KMS-11 (cell line): ENCODE measurements around the gene KRTAP5-3.
"Not testable (repeated sequence)": the region's sequence is repeated elsewhere in the genome, so short reads cannot be mapped to it uniquely, and the experiment has no call there.

ENCODE experiments used
- H2AFZ ChIP-seq: fragments of 200-600 bp; sonication (generic); 2 replicates; pipeline ENCODE4 v1.6.1; 2016; ENCODE audit warnings: antibody characterized with exemption, mixed run types, low read depth
- H3K27ac ChIP-seq: fragments of 200-600 bp; sonication (generic); 2 replicates; pipeline ENCODE4 v1.6.1; 2016; ENCODE audit warnings: mild to moderate bottlenecking, mixed run types
- H3K27me3 ChIP-seq: fragments of 200-600 bp; sonication (generic); 2 replicates; pipeline ENCODE4 v1.6.1; 2017; ENCODE audit warnings: mild to moderate bottlenecking, low read depth, mixed run types, moderate library complexity; ENCODE audit not compliant: insufficient read depth
- H3K36me3 ChIP-seq: fragments of 200-600 bp; sonication (generic); 2 replicates; pipeline ENCODE4 v1.6.1; 2017; ENCODE audit warnings: mild to moderate bottlenecking, mixed run types; ENCODE audit not compliant: insufficient read depth
- H3K4me1 ChIP-seq: fragments of 200-600 bp; sonication (generic); 2 replicates; pipeline ENCODE4 v1.6.1; 2016; ENCODE audit warnings: mild to moderate bottlenecking, low read depth, mixed run types; ENCODE audit not compliant: poor library complexity, severe bottlenecking
- H3K4me2 ChIP-seq: fragments of 200-600 bp; sonication (generic); 2 replicates; pipeline ENCODE4 v1.7.0; 2016; ENCODE audit warnings: mild to moderate bottlenecking, mixed run types
- H3K4me3 ChIP-seq: fragments of 200-600 bp; sonication (generic); IDR thresholded peaks from 2 replicates; pipeline ENCODE4 v1.6.1; 2017; ENCODE audit warnings: low read depth, low read length, mixed read lengths; ENCODE audit not compliant: insufficient read depth
- H3K79me2 ChIP-seq: fragments of 200-600 bp; sonication (generic); 2 replicates; pipeline ENCODE4 v1.6.1; 2016; ENCODE audit warnings: low read depth, mixed run types; ENCODE audit not compliant: insufficient read depth
- H3K9ac ChIP-seq: fragments of 200-600 bp; sonication (generic); 2 replicates; pipeline ENCODE4 v1.6.1; 2016; ENCODE audit warnings: mild to moderate bottlenecking, mixed run types
- H4K20me1 ChIP-seq: fragments of 200-600 bp; sonication (generic); 2 replicates; pipeline ENCODE4 v1.6.1; 2016; ENCODE audit warnings: mild to moderate bottlenecking, mixed run types; ENCODE audit not compliant: insufficient read depth
- TF ChIP-seq, protein P1 (sequence below): fragments of 200-600 bp; sonication (generic); conservative IDR thresholded peaks from 2 replicates; pipeline ENCODE4 v1.6.1; 2017; ENCODE audit warnings: low read depth, mild to moderate bottlenecking, antibody characterized with exemption, low read length, moderate library complexity, mixed read lengths

KRTAP5-3 gene

DNA sequence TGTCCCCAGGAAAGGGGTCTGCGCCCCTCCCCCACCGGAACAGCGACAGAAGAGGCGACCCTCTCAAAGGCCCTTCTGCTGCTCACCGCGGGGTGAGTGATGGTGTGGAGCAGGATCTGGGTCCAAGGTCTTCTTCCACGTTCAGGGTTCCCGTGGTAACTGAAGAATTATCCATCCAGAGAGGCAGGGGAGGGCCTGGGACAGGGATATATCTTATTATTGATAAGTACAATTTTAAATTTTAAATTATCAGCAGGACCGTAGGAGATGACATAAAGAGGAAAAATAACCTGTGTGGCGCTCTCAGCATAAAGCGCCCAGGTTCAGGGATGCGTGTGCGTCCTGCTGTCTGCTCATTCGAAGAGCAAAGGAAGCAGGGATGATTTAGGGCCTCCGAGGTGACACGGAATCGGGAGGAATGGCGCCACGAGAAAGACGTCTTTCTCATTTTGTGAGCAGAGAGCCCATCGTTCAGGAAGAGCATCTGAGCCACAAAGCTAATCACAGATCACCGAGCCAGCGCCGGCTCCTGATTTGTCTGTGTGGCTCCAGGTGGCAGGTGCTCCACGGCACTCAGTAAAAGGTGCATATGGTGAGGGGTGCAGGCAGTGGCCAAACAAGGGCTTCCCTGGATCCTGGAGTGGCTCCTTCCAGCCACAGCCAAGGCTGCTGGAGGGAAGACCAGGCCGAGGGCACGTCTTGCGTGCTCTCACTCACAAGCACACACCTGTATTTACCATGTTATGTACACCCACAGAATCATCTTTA lies 40.6 kb upstream of the KRTAP5-3 start:
- peaks cover 90% of the 10 kb centered on the region for H3K27me3 ChIP-seq
- TF ChIP-seq, protein P1, sequence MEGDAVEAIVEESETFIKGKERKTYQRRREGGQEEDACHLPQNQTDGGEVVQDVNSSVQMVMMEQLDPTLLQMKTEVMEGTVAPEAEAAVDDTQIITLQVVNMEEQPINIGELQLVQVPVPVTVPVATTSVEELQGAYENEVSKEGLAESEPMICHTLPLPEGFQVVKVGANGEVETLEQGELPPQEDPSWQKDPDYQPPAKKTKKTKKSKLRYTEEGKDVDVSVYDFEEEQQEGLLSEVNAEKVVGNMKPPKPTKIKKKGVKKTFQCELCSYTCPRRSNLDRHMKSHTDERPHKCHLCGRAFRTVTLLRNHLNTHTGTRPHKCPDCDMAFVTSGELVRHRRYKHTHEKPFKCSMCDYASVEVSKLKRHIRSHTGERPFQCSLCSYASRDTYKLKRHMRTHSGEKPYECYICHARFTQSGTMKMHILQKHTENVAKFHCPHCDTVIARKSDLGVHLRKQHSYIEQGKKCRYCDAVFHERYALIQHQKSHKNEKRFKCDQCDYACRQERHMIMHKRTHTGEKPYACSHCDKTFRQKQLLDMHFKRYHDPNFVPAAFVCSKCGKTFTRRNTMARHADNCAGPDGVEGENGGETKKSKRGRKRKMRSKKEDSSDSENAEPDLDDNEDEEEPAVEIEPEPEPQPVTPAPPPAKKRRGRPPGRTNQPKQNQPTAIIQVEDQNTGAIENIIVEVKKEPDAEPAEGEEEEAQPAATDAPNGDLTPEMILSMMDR: no peak
- H3K36me3 ChIP-seq: no peaks in the 10 kb centered on the region
- H2AFZ ChIP-seq: no peak overlapping the region
- H3K27ac ChIP-seq: no peak overlapping the region
- H3K9ac ChIP-seq: no peak overlapping the region
- H3K4me3 ChIP-seq: no peak overlapping the region
- H3K4me1 ChIP-seq: no peaks in the 10 kb centered on the region
- H3K4me2 ChIP-seq: no peak overlapping the region
- H4K20me1 ChIP-seq: no peaks in the 10 kb centered on the region
- H3K79me2 ChIP-seq: no peaks in the 10 kb centered on the region

DNA sequence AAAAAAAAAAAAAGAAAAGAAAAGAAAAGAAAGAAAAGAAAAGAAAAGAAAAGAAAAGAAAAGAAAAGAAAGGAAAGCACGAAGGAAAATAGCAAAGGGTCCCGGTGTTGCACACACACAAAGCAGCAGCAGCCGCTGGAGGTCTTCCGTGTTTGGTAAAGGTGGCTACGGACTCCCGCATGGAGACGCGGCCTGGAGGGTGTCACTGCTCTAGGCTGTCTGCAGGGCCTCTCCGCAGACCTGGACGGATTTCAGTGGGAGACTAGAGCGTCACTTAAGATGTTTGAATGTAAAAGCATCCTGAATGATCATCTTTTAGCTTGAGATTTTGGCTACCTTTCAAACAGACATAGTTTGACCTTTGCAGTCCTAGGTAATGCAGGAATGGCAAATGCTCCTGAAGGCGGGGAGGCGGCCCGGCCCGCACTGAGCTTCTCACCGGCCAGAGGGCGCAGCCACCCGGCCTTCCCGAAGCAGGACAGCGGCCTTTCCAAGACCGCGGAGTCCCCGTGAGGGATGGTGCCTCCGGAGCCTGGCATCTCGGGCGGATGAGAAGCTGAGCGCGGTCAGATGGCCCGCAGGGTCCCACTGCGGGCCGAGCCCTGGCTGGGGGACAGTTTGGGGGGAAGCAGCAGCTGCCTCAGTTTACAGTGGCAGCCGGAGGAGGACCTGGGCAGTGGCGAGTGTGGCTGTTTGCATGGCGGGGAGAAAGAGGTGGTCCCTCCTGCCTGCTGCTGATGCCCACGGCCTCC lies 39.8 kb upstream of the KRTAP5-3 start:
- H2AFZ ChIP-seq: no peak overlapping the region
- no peak overlapping the region for H3K4me3 ChIP-seq
- H4K20me1 ChIP-seq: no peaks in the 10 kb centered on the region
- TF ChIP-seq, protein P1: no peak
- no peak overlapping the region for H3K27ac ChIP-seq
- H3K4me1 ChIP-seq: no peaks in the 10 kb centered on the region
- H3K79me2 ChIP-seq: no peaks in the 10 kb centered on the region
- peaks cover 88% of the 10 kb centered on the region for H3K27me3 ChIP-seq
- no peak overlapping the region for H3K4me2 ChIP-seq
- no peaks in the 10 kb centered on the region for H3K36me3 ChIP-seq
- H3K9ac ChIP-seq: no peak overlapping the region

DNA sequence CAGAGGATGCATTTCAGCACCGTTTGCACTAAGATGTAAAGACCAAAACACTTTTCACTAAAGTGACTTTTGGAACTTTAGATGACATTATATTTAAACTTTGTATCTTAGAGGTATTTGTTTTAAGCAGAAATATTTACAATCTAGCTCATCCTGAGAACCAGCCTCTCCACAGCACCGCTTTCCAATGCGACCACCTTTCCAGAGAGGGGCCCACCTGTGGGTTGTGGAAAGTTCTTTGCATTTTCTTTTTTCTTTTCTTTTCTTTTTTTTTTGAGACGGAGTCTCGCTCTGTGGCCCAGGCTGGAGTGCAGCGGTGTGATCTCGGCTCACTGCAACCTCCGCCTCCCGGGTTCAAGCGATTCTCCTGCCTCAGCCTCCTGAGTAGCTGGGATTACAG lies 38.3 kb upstream of the KRTAP5-3 start:
- H3K4me2 ChIP-seq, H3K4me3 ChIP-seq, H4K20me1 ChIP-seq, H3K4me1 ChIP-seq, H3K27ac ChIP-seq, H3K79me2 ChIP-seq, H3K9ac ChIP-seq, H2AFZ ChIP-seq, H3K36me3 ChIP-seq: not testable (repeated sequence)
- peaks cover 84% of the 10 kb centered on the region for H3K27me3 ChIP-seq

DNA sequence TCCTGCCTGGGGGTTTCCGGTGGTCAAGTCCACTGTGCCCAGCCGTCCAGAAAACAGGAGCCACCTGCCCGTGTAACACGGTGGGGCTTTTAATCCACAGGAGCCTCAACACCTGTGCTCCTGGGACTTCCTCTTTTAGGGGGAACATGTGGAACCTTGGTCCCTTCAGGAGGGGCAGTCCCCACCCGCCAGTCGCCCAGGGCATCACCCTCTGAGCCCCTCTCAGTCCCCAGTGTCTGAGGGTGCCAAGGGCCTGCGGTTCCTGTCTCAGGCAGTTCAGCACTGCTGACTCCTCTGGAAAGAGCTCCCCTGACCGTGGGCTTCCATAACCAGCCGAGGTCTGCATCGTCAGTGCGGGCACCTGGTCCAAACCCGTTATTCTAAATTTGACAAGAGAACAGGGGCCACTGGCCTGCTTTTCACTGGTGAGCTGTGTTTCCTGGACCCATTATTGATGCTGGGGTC lies 37.1 kb upstream of the KRTAP5-3 start:
- Histone ChIP-seq H3K36me3 (no peaks in the 10 kb centered on the region), H2AFZ (no peak overlapping the region), H3K79me2 (no peaks in the 10 kb centered on the region), H3K27ac (no peak overlapping the region), H3K9ac (no peak overlapping the region), H4K20me1 (no peaks in the 10 kb centered on the region), H3K4me2 (no peak overlapping the region), H3K4me1 (no peaks in the 10 kb centered on the region), H3K4me3 (no peak overlapping the region), H3K27me3 (peaks cover 85% of the 10 kb centered on the region)
- TF ChIP-seq, protein P1: no peak
